ENCODE results near the gene UBE2G2.

The UBE2G2 gene

GRCh38 chr21:44842087-44842486 is 40.5 kb upstream of the UBE2G2 start:
- TF ChIP-seq POU6F1 (CRISPR knock-in tag; IDR thresholded peaks at IDR 0.05; ENCODE audit: borderline replicate concordance, low read depth) (no peak), CREB5 (CRISPR knock-in tag; IDR thresholded peaks at IDR 0.05; ENCODE audit: low read depth) (no peak), CSDC2 (CRISPR knock-in tag; IDR thresholded peaks at IDR 0.05) (no peak), TSHZ2 (CRISPR knock-in tag; IDR thresholded peaks at IDR 0.05) (no peak), PATZ1 (CRISPR knock-in tag; IDR thresholded peaks at IDR 0.05; ENCODE audit: borderline replicate concordance) (no peak), ISL1 (CRISPR knock-in tag; IDR thresholded peaks at IDR 0.05) (no peak), GLIS3 (CRISPR knock-in tag; IDR thresholded peaks at IDR 0.05) (no peak), PPARA (CRISPR knock-in tag; IDR thresholded peaks at IDR 0.05; ENCODE audit: borderline replicate concordance) (no peak)
- no peak for ATAC-seq

- TF ChIP-seq BACH2 (CRISPR knock-in tag; IDR thresholded peaks at IDR 0.05; ENCODE audit: borderline replicate concordance), result no peak
- no peak for TF ChIP-seq OSR1 (CRISPR knock-in tag; IDR thresholded peaks at IDR 0.05)
- TF ChIP-seq ZFP30 (CRISPR knock-in tag; IDR thresholded peaks at IDR 0.05), result no peak
- TF ChIP-seq RARB (CRISPR knock-in tag; IDR thresholded peaks at IDR 0.05), result no peak
- TF ChIP-seq GLIS3 (CRISPR knock-in tag; IDR thresholded peaks at IDR 0.05), result no peak
- TF ChIP-seq SNAI2 (CRISPR knock-in tag; IDR thresholded peaks at IDR 0.05), result no peak
- no peak for ATAC-seq
Observed at GRCh38 chr21:44840771-44841170, 39.2 kb upstream of the UBE2G2 start.

GRCh38 chr21:44838951-44839350 is 37.3 kb upstream of the UBE2G2 start:
- TF ChIP-seq CSDC2 (CRISPR knock-in tag; IDR thresholded peaks at IDR 0.05) (no peak), TOX (CRISPR knock-in tag; IDR thresholded peaks at IDR 0.05; ENCODE audit: borderline replicate concordance) (no peak), ZNF8 (CRISPR knock-in tag; IDR thresholded peaks at IDR 0.05) (no peak), ZC3H10 (CRISPR knock-in tag; IDR thresholded peaks at IDR 0.05) (no peak), ZNF70 (CRISPR knock-in tag; IDR thresholded peaks at IDR 0.05) (no peak), ISL1 (CRISPR knock-in tag; IDR thresholded peaks at IDR 0.05) (no peak), ARNTL (CRISPR knock-in tag; IDR thresholded peaks at IDR 0.05; ENCODE audit: borderline replicate concordance, low read depth) (no peak), SNAI2 (CRISPR knock-in tag; IDR thresholded peaks at IDR 0.05) (no peak), ZNF565 (CRISPR knock-in tag; conservative IDR thresholded peaks at IDR 0.05; ENCODE audit: low read depth) (no peak), POU6F1 (CRISPR knock-in tag; IDR thresholded peaks at IDR 0.05; ENCODE audit: borderline replicate concordance, low read depth) (no peak), RARB (CRISPR knock-in tag; IDR thresholded peaks at IDR 0.05) (no peak), CREB5 (CRISPR knock-in tag; IDR thresholded peaks at IDR 0.05; ENCODE audit: low read depth) (no peak), ZFP3 (CRISPR knock-in tag; IDR thresholded peaks at IDR 0.05) (no peak), PATZ1 (CRISPR knock-in tag; IDR thresholded peaks at IDR 0.05; ENCODE audit: borderline replicate concordance) (no peak), GLIS3 (CRISPR knock-in tag; IDR thresholded peaks at IDR 0.05) (no peak), OSR1 (CRISPR knock-in tag; IDR thresholded peaks at IDR 0.05) (no peak), BACH2 (CRISPR knock-in tag; IDR thresholded peaks at IDR 0.05; ENCODE audit: borderline replicate concordance) (no peak), ZFP30 (CRISPR knock-in tag; IDR thresholded peaks at IDR 0.05) (no peak), TSHZ2 (CRISPR knock-in tag; IDR thresholded peaks at IDR 0.05) (no peak), PPARA (CRISPR knock-in tag; IDR thresholded peaks at IDR 0.05; ENCODE audit: borderline replicate concordance) (no peak)
- no peak for ATAC-seq

All from SK-N-SH treated with all-trans-retinoic acid at 6 μM for 48 hours (cell line).